CD1c-positive myeloid dendritic cell (primary cell): ENCODE measurements around the gene MUC5B.
"Not testable (repeated sequence)": the region's sequence is repeated elsewhere in the genome, so short reads cannot be mapped to it uniquely, and the experiment has no call there.

ENCODE experiments used
- DNase-seq: peaks from one replicate; pipeline ENCODE4 v3.0.0-alpha.2; 2016; ENCODE audit errors: extremely low spot score

MUC5B gene

DNA sequence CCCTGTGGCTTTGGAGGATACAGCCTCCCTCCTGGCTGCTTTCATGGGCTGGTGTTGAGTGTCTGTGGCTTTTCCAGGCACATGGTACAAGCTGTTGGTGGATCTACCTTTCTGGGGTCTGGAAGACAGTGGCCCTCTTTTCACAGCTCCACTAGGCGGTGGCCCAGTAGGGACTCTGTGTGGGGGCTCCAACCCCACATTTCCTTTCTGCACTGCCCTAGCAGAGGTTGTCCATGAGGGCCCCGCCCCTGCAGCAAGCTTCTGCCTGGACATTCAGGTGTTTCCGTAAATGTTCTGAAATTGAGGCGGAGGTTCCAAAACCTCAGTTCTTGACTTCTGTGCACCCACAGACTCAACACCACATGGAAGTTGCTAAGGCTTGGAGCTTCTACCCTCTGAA is 42.6 kb downstream of the MUC5B start:
- DNase-seq, result not testable (repeated sequence)

GRCh38 chr11:1266976-1267375 is 44.1 kb downstream of the MUC5B start:
- not testable (repeated sequence) for DNase-seq

DNA sequence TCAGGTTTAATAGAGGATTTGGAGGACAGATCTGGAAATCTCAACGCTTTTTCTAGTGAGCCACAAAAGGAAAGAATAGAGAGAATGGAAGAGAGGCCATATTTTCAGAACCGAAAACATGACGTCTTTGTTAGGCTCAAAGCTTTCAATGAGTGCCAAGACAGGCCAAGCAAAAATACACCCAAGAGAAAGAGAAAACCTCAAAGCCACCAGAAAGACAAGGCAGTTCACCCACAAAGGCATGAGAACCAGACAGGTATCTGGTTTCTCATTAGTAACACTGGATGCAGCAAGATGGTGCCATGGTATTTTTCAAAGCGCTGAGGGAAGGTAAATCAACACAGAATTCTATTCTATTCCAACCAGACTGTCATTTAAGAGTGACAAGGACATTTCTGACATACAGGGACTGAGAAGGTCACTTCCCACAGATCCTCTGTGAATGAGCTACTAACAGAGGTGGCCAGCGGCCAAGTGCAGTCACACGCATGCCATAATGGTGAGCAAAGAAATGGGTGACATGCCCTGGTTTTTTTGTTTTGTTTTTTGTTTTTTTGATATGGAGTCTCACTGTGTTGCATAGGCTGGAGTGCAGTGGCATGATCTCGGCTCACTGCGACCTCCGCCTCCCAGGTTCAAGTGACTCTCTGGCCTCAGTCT is 44.7 kb downstream of the MUC5B start:
- no peak for DNase-seq

DNA sequence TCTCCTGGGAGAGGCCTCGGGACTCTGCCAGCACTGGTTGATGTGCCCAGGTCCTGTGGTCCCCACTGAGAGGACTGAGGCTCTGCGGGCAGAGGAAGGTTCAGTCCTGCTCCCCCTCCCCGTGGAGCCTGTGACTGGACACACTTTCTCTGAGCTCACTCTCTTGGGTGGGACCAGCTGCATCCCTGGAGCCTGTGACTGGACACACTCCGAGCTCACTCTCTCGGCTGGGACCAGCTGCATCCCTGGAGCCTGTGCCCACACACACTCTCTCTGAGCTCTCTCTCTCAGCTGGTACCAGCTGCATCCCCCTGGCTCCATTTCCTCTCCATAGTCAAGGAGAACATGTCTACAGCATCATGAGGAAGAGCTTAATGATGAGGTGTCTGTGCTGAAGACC is 47.1 kb downstream of the MUC5B start:
- DNase-seq, result no peak

GRCh38 chr11:1270476-1270875 is 47.6 kb downstream of the MUC5B start:
- DNase-seq, result no peak

DNA sequence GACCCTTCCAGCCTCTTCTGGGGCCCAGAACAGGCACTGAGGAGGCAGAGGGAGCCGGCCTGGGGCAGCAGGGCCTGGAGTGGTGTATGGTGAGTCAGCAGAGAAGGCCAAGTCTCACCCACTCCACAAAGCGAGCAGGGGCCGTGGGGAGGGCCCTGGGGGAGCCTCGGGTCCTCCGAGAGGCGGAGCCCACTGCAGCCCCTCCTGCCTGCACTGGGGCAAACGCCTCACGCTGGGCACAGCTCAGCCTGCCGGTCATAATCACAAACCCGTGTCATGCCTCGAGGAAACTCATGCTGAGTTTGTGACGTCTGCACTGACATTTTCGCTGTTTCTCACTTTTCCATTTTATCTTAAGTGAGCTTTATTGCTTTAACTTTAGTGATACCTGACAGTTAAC is 48.1 kb downstream of the MUC5B start:
- DNase-seq, result no peak

DNA sequence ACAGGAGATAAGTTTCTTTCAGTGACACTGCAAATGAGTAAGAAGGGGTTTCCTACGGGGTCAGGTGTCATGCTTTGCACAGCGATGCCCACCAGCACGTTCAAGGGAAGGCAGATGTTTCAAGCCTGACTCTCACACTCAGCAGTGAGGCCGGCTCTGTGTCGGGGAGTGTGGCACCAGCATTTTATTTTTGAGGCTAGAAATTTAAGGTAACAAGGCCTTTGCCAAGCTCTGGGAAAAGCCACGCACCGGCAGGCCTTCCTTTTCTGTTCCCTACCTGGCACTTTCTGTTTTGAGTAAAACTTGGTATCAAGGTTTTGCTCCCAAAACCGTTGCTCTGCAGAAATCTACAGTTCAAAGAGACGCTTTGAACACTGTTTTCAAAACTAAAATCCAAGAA is 48.5 kb downstream of the MUC5B start:
- DNase-seq, result no peak

- DNase-seq, result no peak
Measured at GRCh38 chr11:1271927-1272326, 49.1 kb downstream of the MUC5B start.

DNA sequence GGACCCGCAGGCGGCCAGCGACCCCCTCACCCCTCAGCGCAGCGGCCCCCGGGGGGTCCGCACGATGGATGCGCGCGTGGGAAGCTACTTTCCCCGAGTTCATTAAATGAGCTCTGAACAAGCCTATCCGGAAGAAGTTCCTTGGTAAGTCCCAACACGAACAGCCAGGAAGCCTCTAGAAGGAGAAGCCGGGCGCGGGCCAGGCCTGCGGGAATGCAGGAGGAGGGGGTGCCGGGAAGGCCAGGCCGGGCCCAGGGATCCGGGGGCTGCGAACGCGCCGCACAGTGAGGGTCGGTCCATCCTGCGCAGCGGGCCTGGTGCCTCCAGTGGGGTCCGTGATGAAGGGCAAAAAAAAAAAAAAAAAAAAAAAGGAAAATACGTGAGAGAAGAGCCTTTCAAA is 49.7 kb downstream of the MUC5B start:
- no peak for DNase-seq

GRCh38 chr11:1274501-1274900 is 51.6 kb downstream of the MUC5B start:
- DNase-seq, result no peak

- no peak for DNase-seq
Measured at GRCh38 chr11:1275021-1275420, 52.2 kb downstream of the MUC5B start.

DNA sequence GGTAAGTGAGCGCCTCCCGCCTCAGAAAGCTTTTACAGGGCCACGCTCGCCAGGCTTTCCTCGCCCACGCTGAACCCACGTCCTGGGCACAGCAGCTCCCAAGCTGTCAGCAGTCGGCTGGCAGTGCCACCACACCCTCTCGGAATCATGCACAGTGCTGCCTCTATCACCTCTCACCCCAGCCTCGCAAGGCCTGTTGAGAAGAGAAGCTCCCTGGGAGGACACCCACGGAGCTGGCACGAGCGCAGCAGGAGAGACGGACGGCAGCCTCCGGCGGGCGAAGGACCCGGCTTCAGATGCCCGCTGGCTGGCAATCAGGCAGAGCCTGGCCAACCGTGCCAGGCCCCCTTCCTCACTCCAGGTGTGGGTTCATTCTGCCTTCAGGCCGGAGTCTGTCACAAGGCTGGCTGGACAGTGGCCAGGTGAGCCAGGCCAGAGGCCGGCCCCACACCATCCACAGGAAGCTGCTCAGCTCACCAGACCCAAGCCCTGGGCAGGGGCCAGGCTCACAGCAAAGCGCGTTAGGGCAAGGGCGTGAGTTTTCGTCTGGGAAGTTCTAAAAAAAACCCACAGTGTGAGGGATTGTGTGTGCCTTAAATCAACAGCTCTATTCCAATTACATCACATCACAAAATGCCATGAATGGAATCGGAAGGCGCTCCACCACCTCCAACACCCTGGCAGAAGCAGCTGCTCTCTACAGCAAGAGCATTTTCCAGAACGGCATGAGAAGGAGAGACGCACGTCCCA is 53.4 kb downstream of the MUC5B start:
- DNase-seq, result no peak

- no peak for DNase-seq
Measured at GRCh38 chr11:1276866-1277615, 54.2 kb downstream of the MUC5B start.

- no peak for DNase-seq
Measured at GRCh38 chr11:1277936-1278512, 55.2 kb downstream of the MUC5B start.

DNA sequence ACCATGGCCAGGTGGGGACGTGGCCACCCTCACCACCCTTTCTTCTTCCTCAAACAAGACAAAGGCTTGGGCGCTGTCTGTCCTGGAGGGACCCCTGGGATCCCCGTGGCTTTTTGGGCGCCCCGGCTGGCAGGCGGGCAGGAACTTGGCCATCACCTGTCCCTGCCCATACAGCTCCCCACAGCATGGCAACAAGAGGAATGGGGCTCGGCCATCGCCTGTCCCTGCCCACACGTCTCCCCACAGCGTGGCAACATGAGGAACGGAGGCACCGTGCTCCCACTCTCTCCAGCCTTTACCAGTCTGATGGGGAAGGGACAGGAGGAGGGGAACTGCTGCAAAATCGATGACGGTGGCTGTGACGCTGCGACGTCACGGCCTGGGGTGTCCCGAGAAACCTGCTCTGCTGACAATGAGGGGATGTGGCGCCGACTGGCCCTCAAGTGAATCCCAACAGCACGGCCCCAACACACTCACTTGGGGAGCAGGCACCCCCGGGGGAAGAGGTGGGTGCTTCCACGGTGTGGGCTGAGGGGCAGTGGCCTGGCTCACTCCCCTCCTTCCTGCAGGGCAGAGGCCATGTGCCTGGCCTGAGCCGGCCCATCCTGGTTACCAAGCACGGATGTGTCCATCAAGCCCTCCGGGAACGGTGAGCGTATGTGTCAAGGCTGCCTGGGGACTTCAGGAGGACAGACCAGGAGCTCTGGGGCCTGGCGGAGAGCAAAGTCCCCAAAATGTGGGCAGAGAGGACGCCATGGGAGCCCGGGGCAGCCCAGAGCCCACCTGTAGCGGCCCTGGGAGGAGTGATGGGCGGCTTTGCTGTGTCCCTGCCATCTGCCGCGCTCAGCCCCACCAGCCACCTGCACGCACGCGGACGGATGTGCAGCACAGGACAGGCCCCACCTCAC is 56.2 kb downstream of the MUC5B start:
- no peak for DNase-seq

GRCh38 chr11:1279674-1280055 is 56.8 kb downstream of the MUC5B start:
- no peak for DNase-seq

DNA sequence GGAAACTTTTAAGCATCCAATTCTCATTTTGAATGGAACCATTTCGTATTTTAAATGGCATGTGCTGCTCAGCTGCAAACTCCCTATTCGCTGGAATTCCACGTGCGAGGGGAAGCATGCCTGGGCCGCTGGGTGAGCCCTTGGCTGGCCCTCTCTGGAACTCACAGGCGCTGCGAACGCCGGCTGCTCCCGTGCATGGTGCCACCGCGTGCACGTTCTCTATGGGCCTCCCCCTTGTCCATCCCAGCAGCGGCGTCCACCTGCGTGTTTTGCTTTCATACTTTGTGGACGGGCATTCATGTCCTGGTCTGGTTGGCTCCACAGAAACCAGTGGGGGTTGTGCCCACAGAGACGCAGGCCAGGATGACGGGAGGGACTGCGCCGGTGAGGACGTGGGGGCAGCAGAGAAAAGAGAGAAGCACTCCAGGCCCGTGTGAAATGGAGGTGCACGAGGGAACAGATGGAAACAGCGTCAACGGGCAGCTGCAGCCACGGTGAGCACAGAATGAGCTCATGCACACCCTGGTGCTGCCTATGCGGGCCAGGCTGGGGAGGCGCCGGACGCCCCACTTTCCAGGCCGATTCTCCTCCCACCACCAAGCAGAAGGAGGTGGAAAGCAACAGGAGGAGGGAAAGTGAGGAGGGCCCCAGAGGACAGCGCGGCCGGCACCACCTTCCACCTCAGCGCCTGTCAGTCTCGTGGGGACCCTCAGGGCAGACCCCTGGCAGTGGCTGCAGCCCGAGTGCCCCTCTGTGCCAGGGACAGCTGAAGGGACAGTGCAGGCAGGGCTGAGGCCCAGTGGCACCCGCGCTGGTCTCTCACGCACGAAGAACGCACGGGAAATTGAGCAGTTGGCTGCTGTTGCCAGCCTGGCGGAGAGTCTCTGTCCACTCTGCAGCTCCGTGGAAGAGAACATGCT is 57.5 kb downstream of the MUC5B start:
- no peak for DNase-seq

GRCh38 chr11:1281326-1281973 is 58.6 kb downstream of the MUC5B start:
- DNase-seq, result no peak

GRCh38 chr11:1281974-1282365 is 59.1 kb downstream of the MUC5B start:
- no peak for DNase-seq

- no peak for DNase-seq
Measured at GRCh38 chr11:1283091-1283511, 60.2 kb downstream of the MUC5B start.
